ENCODE results near the gene ADAM17. TPM values are rescaled to one million over a fixed set of nuclear protein-coding genes. Genes with fewer than 3 reads are reported as not detected.
A peak's percentile ranks its signal among the peaks of the same experiment; 100 is the strongest.

The ADAM17 gene
- total RNA-seq, 1 experiment from 2014 or later: 50.0 TPM

GRCh38 chr2:9527995-9528787 lies 27.4 kb downstream of the ADAM17 start:
- intact Hi-C loops (cut with micrococcal nuclease; ENCODE audit: unreplicated experiment) (no loop called here), in situ Hi-C loops (cut with HindIII; ENCODE audit: low pct_unique_long_range_greater_than_20kb, low sequenced_read_pairs) (no loop called here)
- DNase-seq (ENCODE audit: low read depth, low spot score): no peak
- no TSS peak for BruUV-seq (replicated peaks)
- Histone ChIP-seq H3K27me3 (ENCODE audit: control insufficient read depth, insufficient read depth, low read length) (no peaks in the 10 kb centered on the region), H3K36me3 (ENCODE audit: control insufficient read depth, insufficient read depth, low read length) (peaks cover 16% of the 10 kb centered on the region), H3K27ac (ENCODE audit: low read length) (no peak overlapping the region), H3K4me3 (ENCODE audit: low read depth in 2 of 2, low read length in 2 of 2) (no peak overlapping the region), H3K4me1 (ENCODE audit: control insufficient read depth, insufficient read depth, low read length) (no peaks in the 10 kb centered on the region), H3K9me3 (ENCODE audit: control insufficient read depth, insufficient read depth, low read depth, low read length) (no peaks in the 10 kb centered on the region)
- no peak for ATAC-seq
- ChIA-PET CTCF (no interaction called here), POLR2A (no interaction called here)
- TF ChIP-seq CTCF (IDR thresholded peaks at IDR 0.05) (no peak), SIN3A (IDR thresholded peaks at IDR 0.05; ENCODE audit: borderline replicate concordance, insufficient read depth, low read depth, low read length) (no peak), TCF7L2 (IDR thresholded peaks at IDR 0.05; ENCODE audit: low read depth, low read length) (no peak), POLR2AphosphoS5 (IDR thresholded peaks at IDR 0.05; ENCODE audit: low read depth, low read length) (no peak), REST (IDR thresholded peaks at IDR 0.05; ENCODE audit: insufficient read depth in 1 of 2, low read depth in 2 of 2, low read length in 1 of 2) (no peak)

- TF ChIP-seq POLR2AphosphoS5 (IDR thresholded peaks at IDR 0.05; ENCODE audit: low read depth, low read length): no peak
- no peak for TF ChIP-seq CTCF (IDR thresholded peaks at IDR 0.05)
- TF ChIP-seq REST (IDR thresholded peaks at IDR 0.05; ENCODE audit: insufficient read depth in 1 of 2, low read depth in 2 of 2, low read length in 1 of 2): no peak
- TF ChIP-seq SIN3A (IDR thresholded peaks at IDR 0.05; ENCODE audit: borderline replicate concordance, insufficient read depth, low read depth, low read length): no peak
- no peak for TF ChIP-seq TCF7L2 (IDR thresholded peaks at IDR 0.05; ENCODE audit: low read depth, low read length)
- Histone ChIP-seq H3K4me1 (ENCODE audit: control insufficient read depth, insufficient read depth, low read length) (no peaks in the 10 kb centered on the region), H3K9me3 (ENCODE audit: control insufficient read depth, insufficient read depth, low read depth, low read length) (no peaks in the 10 kb centered on the region), H3K27ac (ENCODE audit: low read length) (no peak overlapping the region), H3K36me3 (ENCODE audit: control insufficient read depth, insufficient read depth, low read length) (peaks cover 31% of the 10 kb centered on the region), H3K4me3 (ENCODE audit: low read depth in 2 of 2, low read length in 2 of 2) (no peak overlapping the region), H3K27me3 (ENCODE audit: control insufficient read depth, insufficient read depth, low read length) (no peaks in the 10 kb centered on the region)
- ChIA-PET POLR2A (no interaction called here), CTCF (no interaction called here)
- in situ Hi-C loops (cut with HindIII; ENCODE audit: low pct_unique_long_range_greater_than_20kb, low sequenced_read_pairs) (no loop called here), intact Hi-C loops (cut with micrococcal nuclease; ENCODE audit: unreplicated experiment) (no loop called here)
- DNase-seq (ENCODE audit: low read depth, low spot score): no peak
- TSS peak; percentile 8 for BruUV-seq (replicated peaks)
- ATAC-seq: no peak
Observed at GRCh38 chr2:9525266-9525665, 30.4 kb downstream of the ADAM17 start.

Data from Panc1 (cell line).